Heart left ventricle (tissue), 13 donors: ENCODE results near the gene SUMF1.

Experiments
- POLR2A ChIP-seq, 2 donors: fragments of 450-650 bp; IDR thresholded peaks; one replicate each; pipeline ENCODE4 v1.6.1; 2017; ENCODE audit warnings: antibody characterized with exemption in 2 of 2, mild to moderate bottlenecking in 2 of 2, moderate library complexity in 2 of 2
- TF ChIP-seq, protein P1 (sequence below), 12 donors: fragments of 200-600 bp; sonication (generic) in 4 of 12; IDR thresholded peaks; one replicate each; pipeline versions ENCODE4 v1.5.0 to v1.8.0; 2018 to 2022; ENCODE audit warnings: antibody characterized with exemption in 12 of 12, mild to moderate bottlenecking in 5 of 12
- donor health status: ischemic (EF 13 %, LVEDD 7.1; RV severe dilation, severe dysfunction).
- donor health status: DM: no; HTN: yes; CAD: no.
- donor health status: DM: no; HTN: no; CAD: no.
- donor health status: ischemic (EF 25% LVEDD 6.9; RV normal size, moderate dysfunction).
- donor health status: ischemic (EF 25% LVEDD 5.7; RV mildly dilated, moderate dysfunction).
- donor health status: ischemic (EF 35%, LVEDD 5.7; RV mildly dilated, moderate dysfunction).
- donor health status: nonischemic (EF 11% LVEDD 7.7; RV severe dilation, severe dysfunction).
- donor health status: DM: yes; HTN: yes; CAD: no.
- donor health status: PGD.
- donor health status: ischemic (EF 29% LVEDD 5.4; RV normal size, mild dysfunction).
- donor health status: nonischemic (EF 23%, LVEDD 6.1; RV moderate dilation, normal function).

DNA sequence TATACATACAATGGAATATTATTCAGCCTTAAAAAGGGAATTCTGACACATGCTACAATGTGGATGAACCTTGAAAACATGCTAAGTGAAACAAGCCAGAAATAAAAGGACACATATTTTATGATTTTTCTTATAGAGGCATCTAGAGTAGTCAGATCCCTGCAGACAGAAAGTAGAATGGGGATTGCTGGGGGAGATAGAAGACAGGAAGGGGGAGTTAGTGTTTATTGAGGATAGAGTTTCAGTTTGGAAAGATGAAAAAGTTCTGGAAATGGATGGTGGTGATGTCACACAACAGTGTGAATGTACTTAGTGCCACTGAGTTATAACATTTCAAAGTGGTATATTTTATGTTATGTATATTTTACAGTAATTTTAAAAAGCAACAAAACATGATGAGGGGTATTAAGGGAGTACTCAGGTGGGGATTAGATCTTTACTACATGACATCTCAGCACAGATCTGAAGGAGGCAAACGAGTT is 30.8 kb upstream of the SUMF1 start:
- no peak for TF ChIP-seq POLR2A (IDR thresholded peaks at IDR 0.05)
- TF ChIP-seq, protein P1, sequence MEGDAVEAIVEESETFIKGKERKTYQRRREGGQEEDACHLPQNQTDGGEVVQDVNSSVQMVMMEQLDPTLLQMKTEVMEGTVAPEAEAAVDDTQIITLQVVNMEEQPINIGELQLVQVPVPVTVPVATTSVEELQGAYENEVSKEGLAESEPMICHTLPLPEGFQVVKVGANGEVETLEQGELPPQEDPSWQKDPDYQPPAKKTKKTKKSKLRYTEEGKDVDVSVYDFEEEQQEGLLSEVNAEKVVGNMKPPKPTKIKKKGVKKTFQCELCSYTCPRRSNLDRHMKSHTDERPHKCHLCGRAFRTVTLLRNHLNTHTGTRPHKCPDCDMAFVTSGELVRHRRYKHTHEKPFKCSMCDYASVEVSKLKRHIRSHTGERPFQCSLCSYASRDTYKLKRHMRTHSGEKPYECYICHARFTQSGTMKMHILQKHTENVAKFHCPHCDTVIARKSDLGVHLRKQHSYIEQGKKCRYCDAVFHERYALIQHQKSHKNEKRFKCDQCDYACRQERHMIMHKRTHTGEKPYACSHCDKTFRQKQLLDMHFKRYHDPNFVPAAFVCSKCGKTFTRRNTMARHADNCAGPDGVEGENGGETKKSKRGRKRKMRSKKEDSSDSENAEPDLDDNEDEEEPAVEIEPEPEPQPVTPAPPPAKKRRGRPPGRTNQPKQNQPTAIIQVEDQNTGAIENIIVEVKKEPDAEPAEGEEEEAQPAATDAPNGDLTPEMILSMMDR (IDR thresholded peaks at IDR 0.05), result no peak
